NCI-H748 (cell line): ENCODE data around the gene PPP6R2.
A peak's percentile ranks its signal among the peaks of the same experiment; 100 is the strongest.

Experiments
- DNase-seq: peaks from one replicate; lab custom pipeline; 2025; ENCODE audit not compliant: unreplicated experiment; lab: John Stamatoyannopoulos, UW

The PPP6R2 gene

DNA sequence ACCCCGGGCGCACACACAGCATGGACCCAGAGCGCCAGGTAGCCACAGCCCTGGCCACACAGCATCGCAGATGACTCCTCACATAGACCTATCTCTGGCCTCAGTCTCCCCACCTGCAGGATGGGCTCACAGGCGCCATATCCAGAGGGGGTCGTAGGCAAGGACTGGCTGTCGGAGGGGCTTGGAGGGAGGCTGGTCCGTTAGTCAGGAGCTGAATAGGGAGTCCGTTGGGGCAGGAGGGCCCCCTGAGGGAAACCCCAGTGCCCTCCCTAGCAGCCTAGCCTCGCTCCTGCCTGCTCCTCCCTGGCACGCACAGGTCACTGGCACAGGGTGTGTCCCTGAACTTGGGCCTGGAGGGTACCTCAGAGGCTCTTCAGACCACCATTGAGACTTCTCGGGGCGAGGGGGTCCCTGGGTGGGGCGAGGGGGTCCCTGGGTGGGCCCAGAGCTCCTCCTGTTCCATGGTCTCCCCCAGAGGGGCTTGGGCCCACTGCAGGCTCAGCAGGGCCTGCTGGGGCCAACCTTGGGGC lies 37.7 kb upstream of the PPP6R2 start:
- no peak for DNase-seq

DNA sequence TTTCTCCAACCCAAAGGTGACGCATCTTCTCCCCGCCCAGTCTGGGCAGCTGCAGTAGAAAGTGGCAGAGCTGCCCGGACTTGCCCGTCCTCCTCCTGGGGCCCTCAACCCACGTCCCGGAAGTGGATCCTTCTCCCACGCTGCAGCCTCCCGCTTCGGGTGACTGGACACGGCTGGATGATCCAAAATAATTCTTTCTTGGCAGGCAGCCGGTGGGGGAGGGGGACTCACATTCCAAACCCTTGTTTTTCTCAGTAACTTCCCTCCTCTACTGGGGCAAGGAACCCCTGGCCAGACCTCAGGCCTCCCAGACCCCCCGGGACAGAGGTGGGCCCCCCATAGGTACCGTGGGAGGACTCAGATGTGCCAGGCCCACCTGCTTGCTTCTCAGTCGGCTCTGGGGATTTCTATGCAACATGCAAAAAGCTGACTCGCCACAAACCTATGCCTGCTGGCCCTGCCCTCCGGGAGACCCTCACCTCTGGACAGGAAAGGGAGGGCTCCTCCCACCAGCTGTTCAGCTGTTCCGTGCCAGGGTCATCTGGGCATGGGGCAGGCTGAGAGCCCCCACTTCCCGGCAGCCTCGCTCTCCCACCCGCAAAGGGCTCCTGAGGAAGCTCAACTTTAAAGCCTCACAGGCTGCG lies 37.1 kb upstream of the PPP6R2 start:
- DNase-seq: peak; percentile 82

DNA sequence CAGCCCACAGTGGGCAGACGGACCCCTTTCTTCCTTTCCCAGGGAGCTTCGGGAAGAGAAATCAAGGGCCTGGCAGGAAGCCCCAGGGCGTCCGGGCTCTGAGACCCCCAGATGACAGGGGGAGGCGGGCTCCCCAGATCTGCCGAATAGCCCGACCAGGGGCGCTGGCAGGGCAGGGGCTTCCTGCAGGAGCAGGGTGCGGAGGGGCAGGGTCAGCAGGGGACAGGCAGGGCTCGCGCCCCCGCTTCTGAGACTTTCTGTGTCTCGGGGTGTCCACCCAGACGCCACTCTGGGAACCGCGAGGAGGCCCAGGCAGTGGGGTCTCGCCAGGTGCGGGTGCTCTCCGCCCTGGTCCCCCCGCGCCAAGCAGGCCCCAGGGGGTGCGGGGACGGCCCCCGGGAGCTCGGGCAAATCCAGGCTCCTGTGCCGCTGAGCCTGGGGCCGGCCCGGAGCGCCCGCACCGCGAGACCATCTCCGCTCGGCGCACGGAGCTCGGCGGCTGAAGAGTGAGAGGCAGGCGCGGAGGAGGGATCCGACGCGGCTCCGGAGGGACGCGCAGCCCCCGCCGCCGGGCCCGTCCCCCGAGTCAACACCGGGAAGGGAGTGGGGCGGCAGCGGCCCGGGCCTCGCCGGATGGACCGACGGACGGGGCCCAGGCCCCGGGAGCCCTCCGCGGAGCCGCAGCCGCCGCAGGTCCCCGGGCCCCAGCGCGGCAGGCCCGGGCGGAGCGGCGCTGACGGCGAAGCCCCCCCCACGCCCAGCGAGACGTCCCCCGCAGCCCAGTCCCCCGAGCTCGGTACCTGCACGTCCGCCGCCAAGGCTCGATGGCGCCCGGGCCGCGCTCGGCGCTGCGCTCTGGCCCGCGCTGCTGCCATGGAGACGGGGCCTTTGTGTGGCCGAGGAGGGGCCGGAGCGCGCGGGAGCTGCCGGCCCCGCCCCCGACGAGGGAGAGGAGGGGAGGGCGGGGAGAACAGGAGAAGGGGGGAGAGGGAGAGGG lies 36.1 kb upstream of the PPP6R2 start, which contains the start of gene PLXNB2:
Gene PLXNB2, minus strand, starts transcription at position 894 of the 997 bp plus-strand sequence. CDS start 17,062 bp downstream, outside the sequence.
- peak; percentile 93 for DNase-seq

DNA sequence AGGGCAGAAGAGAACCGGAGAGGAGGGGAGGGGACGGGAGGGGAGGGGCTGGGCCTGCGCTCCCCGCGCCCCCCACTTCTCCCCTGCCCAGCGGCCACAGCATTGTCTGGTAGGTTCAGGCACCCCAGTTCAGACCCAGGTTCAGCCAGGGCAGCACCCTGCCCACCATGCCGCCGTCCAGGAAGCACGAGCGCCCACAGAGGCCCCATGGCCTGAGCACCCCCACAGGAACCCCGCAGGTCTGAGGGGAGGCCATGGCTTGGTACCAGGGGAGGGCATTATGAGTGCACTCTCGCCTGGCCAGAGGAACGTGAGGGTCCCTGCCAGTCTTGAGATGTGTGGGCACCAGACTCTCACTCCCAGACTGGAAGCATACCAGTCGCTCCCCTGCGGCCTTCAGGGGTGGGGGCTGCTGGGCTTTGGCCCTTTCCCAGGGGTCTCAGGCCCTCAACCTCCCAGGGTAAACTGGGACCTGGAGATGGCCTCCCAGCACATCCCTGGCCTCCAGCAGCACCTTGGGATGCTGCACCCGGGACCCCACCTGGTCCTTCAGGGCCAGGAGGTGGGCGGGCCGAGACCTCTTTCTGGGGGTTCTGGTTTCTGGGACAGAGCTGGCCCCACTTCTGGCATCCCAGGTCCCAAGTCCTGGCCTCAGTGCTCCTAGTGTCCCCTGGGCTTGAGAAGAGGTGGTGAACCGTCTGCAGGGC lies 35.1 kb upstream of the PPP6R2 start:
- no peak for DNase-seq

DNA sequence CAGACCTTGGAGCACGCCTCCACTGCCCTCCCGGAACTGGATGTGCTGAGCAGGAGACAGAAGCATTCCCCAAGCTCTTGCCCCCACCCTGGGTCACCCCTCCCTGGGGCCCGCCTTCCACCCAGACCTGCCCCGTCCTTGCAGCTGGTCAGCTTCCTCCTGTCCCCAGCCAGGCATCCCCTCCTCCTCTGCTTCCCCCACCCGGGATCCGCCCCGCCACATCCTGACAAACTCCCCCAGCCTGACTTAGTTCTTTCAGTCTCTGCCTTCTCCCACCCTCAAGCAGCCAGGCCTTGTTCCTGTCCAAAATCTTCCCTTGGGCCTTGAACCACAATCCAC lies 34.6 kb upstream of the PPP6R2 start:
- DNase-seq: no peak

DNA sequence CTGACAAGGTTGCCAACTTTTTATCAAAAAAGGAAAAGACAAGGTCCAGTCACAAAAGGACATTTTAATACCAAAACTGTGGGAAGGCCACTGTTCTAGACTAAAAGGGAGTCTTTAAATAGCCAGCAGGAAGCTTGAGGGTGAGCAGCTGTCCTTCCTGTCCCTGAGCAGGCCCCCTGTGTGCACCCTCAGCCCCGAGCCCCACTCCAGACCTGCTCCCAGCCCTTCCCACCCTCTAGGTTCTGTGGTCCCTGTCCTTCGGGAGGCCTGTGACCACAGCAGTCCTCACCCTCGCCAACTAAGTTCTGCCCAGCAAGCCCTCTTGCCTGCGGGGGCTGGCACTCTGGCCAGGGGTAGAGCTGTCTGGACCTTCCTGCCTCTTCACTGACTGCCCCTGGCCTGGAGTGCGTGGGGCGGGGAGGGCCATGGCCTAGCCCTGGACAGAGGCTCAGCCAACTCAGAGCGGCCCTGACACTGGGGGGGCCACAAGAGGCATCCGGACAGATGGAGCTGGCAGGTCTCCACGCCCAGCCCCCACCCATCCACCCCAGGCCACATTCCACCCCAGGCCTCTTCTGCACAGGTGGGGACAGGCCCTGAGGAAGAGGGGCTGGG lies 34.0 kb upstream of the PPP6R2 start:
- no peak for DNase-seq

DNA sequence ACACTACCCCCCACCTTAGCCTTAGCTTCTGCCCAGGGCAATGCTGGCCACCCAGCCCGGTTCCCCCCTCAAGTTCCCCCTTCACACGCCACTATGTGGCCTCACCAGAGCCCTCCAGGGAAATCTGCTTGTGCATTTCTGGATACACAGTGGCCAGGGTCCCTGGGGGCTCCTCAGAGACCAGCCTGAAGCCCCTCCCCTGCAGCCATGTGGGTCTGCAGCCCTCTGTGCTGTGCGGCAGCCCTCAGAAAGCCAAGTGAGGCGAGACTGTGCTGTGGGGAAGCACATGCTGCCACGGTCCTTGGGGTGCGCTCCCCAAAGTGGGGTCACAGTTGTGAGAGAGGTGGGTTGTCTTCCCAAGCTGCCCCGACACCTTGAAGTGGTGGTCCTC lies 33.5 kb upstream of the PPP6R2 start:
- no peak for DNase-seq

DNA sequence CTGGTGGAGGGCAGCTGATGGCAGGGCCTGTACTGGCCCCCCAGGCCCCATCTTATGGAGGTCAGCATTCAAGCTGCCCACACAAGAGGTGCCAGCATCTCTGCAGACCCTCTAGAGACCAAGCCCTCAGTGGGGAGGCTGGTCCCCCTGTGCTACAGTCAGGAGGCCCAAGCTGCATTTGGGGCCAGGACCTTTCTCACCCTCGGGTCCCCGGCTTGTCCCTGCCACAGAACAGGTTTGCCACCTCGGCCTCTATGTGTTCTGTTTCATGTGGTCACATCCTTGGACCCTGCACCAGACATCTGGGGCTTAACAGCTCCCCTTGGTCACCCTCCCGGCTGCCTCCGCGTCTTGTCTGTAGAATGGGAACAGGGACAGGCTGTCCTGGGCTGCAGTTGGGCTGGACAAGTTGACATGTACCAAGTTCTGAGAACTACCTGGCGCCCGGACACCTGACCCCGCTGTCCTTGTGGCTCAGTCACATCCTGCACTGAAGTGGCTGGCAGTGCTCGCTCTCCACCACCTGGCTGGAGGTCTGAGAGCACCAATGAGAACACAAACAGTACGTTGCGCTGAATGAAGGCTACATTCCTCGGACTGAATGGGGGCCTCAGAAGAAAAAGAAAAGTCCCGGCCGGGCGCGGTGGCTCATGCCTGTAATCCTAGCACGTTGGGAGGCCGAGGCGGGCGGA lies 33.0 kb upstream of the PPP6R2 start:
- DNase-seq: no peak

DNA sequence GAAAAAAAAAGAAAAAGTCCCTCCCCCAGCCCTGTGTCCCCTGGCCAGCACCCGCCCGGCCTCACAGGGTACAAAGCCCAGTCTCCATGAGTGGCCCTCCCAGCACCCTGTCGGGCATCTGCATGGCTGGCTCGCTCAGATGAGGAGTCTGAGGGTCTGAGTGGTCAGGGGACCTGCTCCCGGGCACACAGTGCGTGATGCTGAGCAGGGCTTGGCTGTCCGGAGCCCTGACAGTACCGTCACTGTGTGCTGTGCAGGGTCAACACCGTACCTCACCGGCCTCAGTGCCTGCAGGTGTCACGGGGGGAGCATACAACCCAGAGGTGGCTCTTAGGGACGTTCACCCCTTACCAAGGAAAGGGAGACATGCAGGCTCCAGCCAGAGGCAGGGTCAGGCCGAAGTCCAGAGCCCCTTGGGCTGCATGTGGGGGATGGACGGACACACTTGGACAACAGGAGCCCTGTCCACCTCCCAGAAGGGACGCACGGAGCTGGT lies 32.1 kb upstream of the PPP6R2 start:
- DNase-seq: no peak

DNA sequence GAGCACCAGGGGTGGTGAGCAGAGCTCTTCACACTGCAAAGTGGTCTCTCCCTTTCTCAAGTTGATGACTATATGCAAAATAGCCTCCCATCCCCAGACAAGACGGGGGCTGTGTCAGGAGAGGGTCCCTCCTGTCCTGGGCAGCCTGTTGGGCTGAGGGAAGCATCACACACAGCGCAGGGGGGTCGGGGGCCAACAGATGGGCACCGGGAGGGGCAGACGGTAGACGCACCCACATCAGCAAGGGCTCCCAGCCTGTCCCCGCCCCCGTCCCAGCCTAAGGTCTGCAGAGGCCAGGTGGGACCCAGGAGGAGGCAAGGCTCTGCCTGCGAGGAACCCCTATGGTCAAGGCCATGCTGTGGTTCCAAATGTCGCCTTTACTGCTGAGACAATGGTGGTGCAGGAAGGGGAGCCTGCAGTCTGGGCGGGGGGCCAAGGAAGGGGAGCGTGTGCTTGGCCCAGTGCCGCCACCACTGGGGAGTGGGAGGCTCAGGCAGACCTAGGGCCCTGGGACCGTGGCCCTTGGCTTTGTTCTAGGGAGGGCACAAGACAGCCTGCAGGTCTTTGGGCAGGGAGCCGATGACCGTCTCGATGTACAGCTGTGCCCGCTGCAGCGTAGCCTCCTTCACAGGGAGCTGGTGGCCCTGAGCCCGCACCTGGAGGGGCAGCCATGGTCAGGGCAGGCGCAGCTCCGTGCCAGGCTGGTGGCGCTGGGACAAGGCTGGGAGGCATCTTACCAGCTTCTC lies 31.3 kb upstream of the PPP6R2 start:
- no peak for DNase-seq

DNA sequence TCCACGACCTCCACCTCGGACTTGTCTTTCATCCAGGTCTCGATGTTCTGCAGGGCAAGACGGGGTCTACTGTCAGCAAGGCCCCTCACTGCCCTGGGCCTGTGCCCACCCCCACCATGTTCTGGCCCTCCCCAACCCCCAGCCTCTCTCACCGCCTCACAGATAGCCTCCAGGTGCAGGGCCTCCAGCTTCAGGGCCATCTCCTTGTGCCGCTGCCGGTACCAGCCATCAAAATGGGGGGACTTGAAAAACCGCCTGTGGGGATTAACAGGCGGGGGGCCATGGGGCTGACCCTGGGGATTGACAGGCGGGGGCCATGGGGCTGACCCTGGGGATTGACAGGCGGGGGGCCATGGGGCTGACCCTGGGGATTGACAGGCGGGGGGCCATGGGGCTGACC lies 30.8 kb upstream of the PPP6R2 start:
- DNase-seq: no peak

DNA sequence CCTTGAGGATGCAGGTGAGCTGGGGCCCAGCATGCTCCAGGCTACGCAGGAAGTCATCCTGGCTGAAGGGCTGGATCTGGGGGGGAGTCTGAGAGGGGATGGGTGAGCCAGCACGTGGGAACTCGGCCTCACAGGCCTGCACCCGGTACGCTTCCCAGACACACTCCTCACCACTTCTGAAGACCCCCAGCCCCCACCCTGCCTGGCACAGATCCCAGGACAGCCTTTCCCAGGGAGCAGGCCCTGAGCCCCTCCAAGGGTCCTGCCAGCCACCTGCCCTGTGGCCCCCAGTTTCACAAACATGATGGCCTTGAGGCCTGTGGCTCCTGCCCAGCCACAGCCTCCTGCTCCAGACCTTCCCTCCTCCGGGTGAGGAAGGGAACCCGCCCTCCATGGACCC lies 30.1 kb upstream of the PPP6R2 start:
- no peak for DNase-seq

DNA sequence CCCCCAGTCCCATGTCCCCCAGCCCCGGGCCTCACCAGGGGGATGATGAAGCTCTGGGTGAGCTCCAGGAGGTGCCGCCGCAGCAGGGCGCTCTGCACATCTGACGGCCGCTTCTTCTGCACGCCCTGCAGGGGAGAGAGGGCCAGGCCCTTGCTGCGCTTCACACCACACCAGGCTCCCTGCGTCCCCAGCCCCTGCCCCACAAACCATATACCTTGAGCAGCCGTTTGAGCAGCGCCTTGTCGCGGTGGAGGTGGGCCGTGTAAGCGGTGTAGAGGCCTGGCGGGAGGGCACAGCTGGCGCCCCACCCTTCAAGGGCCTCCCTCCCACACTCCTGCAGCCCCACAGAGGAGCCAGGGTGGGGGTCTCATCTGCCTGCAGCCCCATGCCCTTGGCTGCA lies 29.5 kb upstream of the PPP6R2 start:
- DNase-seq: no peak

DNA sequence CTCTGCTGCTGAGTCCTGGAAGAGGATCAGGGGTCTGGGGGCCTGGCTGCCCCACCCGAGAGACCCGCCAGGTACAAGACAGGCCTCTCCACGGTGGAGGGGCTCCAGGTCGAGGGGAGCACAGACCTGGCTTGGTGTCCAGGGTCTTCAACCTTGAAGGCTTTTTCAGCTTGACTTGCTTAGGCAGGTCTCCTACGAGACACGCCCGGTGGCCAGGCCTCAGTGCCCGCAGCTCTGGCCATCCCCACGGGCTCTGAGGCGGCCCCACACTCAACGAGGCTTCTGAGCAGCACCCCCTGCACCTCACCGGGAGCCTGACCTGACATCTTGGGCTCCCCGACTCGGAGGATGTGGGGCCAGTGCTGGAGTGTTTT lies 29.1 kb upstream of the PPP6R2 start:
- no peak for DNase-seq

DNA sequence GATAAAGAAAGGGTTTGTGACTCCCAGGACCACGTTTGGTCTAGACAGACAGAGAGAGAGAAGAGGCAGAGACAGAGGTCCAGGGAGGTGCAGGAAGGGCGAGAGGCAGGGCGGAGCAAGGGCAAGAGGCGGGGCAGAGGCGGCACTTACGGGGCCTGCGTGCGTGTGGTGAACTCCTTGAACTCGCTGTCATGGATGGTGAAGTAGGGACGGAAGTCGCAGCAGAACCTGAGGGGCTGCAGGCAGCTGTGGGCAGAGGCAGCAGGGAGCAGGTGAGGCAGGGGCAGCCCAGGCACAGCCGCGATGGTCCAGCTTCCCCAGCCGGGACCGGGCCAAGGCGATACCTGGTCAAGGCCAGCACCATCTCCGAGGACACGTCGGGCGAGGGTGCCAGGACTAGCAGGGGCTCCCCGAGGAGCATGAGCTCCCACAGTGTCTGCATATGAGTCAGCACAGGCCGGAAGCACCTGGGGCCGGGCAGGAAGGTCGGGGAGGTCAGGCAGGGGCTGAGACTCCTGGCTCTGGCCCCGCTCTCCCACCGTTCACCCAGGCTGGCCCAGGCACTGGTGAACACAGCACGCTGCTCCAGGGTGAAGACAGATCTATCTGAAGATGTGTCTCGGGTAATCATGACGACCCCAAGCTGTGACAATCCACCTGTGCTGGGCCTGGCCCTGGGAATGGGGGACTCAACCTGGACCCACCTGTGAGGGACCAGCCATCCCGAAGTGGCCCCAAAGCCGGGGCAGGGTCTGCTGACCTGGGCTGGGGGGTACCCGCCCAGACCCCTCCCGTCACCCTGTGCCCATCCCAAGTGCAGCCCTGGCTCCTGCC lies 28.5 kb upstream of the PPP6R2 start:
- DNase-seq: no peak

DNA sequence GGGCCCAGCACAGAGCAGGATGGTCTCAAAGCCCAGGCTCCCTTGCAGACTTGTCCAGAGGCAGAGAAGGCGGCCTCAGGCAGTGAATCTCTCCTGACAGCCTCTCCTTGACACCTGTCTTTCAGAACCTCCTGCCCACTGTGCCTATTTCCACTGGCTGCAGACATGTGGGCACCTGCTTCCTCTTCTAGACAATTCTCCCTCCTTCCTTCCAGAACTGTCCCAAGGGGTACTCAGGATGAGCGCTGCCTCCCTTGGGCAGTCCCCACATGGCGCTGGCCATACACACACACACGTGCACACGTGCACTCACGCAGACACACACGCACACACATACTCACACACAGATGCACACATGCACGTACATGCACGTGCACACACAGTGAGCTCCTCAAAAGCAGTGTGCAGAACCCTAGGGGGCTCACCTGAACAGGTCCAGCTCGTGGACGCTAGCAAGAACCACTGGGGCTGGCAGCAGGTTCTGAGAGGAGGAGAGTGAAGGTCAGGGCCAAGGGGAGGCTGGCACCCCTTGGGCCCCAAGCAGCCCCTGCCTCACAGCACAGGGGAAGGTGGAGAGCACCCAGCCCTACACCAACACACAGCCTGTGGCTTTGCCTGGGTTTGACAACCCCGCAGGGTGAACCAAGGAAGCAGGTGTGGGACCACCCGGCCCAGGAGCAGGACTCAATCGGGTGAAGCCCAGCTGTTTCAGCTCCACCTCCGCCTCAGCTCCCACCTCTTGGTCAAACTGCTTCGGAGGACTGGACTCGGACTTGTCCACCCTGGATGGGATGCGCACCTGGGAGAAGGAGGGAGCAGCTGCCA lies 27.6 kb upstream of the PPP6R2 start:
- DNase-seq: no peak

DNA sequence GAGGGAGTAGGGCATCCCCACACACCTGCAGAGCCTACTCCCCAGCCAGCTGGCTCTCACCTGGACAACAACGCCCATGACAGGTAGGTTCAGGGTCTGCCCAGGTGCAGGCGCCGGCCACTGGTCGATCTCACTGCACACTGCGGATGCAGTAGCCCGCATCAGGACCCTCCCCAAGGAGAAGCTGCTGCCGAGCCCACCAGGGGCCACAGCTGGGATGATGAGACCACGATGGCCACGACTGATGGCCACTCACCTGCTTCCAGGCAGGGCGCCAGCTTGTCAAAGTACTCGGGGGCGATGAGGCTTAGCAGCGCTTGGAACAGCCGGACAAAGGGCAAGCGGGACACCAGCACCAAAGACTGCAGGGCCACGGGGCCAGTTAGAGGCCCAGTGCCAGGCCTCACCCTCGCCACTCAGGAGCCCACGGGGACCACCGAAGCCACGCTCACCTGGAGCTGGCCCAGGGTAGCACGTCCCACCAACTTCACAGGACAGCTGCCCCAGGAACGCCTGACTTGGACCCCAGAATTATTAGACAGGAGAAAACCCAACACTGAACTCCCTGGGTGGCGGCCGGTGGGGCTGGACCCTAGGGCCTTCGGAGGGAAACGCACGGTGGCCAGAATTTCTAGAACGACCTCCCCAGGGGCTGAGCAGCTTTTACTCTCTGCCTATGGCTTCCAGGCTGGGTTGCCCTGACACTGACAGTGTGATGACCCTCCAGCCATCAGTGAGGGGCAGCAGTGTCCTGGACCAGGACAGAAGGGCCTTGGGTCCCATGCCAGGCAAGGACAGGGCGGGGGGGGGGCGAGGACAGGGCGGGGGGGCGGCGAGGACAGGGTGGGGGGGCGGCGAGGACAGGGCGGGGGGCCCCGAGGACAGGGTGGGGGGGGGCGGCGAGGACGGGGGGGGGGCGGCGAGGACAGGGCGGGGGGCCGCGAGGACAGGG lies 26.7 kb upstream of the PPP6R2 start:
- DNase-seq: no peak
